Activated CD8-positive, alpha-beta memory T cell treated with anti-CD3 and anti-CD28 coated beads for 48 hours (primary cell): ENCODE results near the gene SLC35F3.

Experiments
- DNase-seq, 3 experiments: peaks; one replicate each; pipeline ENCODE4 v3.0.0-alpha.2; 2020; ENCODE audit warnings: low read depth in 2 of 3, low spot score in 2 of 3

SLC35F3 gene

GRCh38 chr1:233909195-233909594 lies 4.7 kb downstream of the SLC35F3 start:
- DNase-seq: no peak

GRCh38 chr1:233912447-233912846 lies 8.0 kb downstream of the SLC35F3 start:
- no peak for DNase-seq

- DNase-seq: no peak
Measured at GRCh38 chr1:233912909-233913308, 8.4 kb downstream of the SLC35F3 start.

- no peak for DNase-seq
Measured at GRCh38 chr1:233916706-233917105, 12.2 kb downstream of the SLC35F3 start.

GRCh38 chr1:233919786-233920185 lies 15.3 kb downstream of the SLC35F3 start:
- no peak for DNase-seq

GRCh38 chr1:233928123-233928522 lies 23.6 kb downstream of the SLC35F3 start:
- DNase-seq: no peak

- DNase-seq: no peak
Measured at GRCh38 chr1:233933339-233933738, 28.9 kb downstream of the SLC35F3 start.

- no peak for DNase-seq
Measured at GRCh38 chr1:233935297-233935868, 30.9 kb downstream of the SLC35F3 start.

GRCh38 chr1:233936422-233936821 lies 31.9 kb downstream of the SLC35F3 start:
- no peak for DNase-seq

GRCh38 chr1:233936842-233937241 lies 32.4 kb downstream of the SLC35F3 start:
- DNase-seq: no peak

- DNase-seq: no peak
Measured at GRCh38 chr1:233938476-233938875, 34.0 kb downstream of the SLC35F3 start.

- no peak for DNase-seq
Measured at GRCh38 chr1:233939451-233939850, 35.0 kb downstream of the SLC35F3 start.

- DNase-seq: no peak
Measured at GRCh38 chr1:233940908-233941307, 36.4 kb downstream of the SLC35F3 start.

GRCh38 chr1:233944601-233945000 lies 40.1 kb downstream of the SLC35F3 start:
- no peak for DNase-seq

GRCh38 chr1:233945573-233945972 lies 41.1 kb downstream of the SLC35F3 start:
- no peak for DNase-seq

- DNase-seq: no peak
Measured at GRCh38 chr1:233945979-233946378, 41.5 kb downstream of the SLC35F3 start.

- DNase-seq: no peak
Measured at GRCh38 chr1:233946724-233947123, 42.2 kb downstream of the SLC35F3 start.

- DNase-seq: no peak
Measured at GRCh38 chr1:233951804-233952203, 47.3 kb downstream of the SLC35F3 start.

GRCh38 chr1:233957691-233958090 lies 53.2 kb downstream of the SLC35F3 start:
- DNase-seq: no peak

- DNase-seq: no peak
Measured at GRCh38 chr1:233959102-233959501, 54.6 kb downstream of the SLC35F3 start.

- DNase-seq: no peak
Measured at GRCh38 chr1:233959971-233960370, 55.5 kb downstream of the SLC35F3 start.

- no peak for DNase-seq
Measured at GRCh38 chr1:233960386-233960785, 55.9 kb downstream of the SLC35F3 start.

GRCh38 chr1:233962878-233963277 lies 58.4 kb downstream of the SLC35F3 start:
- DNase-seq: no peak

- no peak for DNase-seq
Measured at GRCh38 chr1:233965856-233966255, 61.4 kb downstream of the SLC35F3 start.
